Endothelial cell (in vitro differentiated cells): ENCODE measurements around the gene ALK. TPM values are rescaled to one million over a fixed set of nuclear protein-coding genes. Genes with fewer than 3 reads are reported as not detected.

Source experiments
- DNase-seq: peaks from one replicate; pipeline ENCODE4 v3.0.0; 2021; ENCODE audit warnings: low spot score
- H3K27ac Mint-ChIP-seq: one replicate; pipeline ENCODE4 v1.8.0; 2021; ENCODE audit warnings: mixed read lengths, inconsistent platforms; ENCODE audit not compliant: unreplicated experiment
- H3K27me3 Mint-ChIP-seq: one replicate; pipeline ENCODE4 v1.8.0; 2021; ENCODE audit warnings: mild to moderate bottlenecking, moderate library complexity, mixed read lengths, inconsistent platforms; ENCODE audit not compliant: unreplicated experiment
- H3K36me3 Mint-ChIP-seq: one replicate; pipeline ENCODE4 v1.8.0; 2021; ENCODE audit warnings: mild to moderate bottlenecking, low read depth, mixed read lengths, inconsistent platforms; ENCODE audit not compliant: unreplicated experiment
- H3K4me1 Mint-ChIP-seq: one replicate; pipeline ENCODE4 v1.8.0; 2021; ENCODE audit warnings: mild to moderate bottlenecking, mixed read lengths, inconsistent platforms; ENCODE audit not compliant: unreplicated experiment
- H3K4me3 Mint-ChIP-seq: one replicate; pipeline ENCODE4 v1.8.0; 2021; ENCODE audit warnings: mild to moderate bottlenecking, mixed read lengths, inconsistent platforms; ENCODE audit not compliant: unreplicated experiment
- H3K9me3 Mint-ChIP-seq: one replicate; pipeline ENCODE4 v1.8.0; 2021; ENCODE audit warnings: mixed read lengths, inconsistent platforms; ENCODE audit not compliant: unreplicated experiment
- CTCF ChIP-seq: fragments of 200-600 bp; sonication (generic); IDR thresholded peaks from one replicate; pipeline ENCODE4 v1.5.0; 2021; ENCODE audit warnings: antibody characterized with exemption; ENCODE audit not compliant: unreplicated experiment
- total RNA-seq: library from RNA; stranded (reverse); fragmentation: NEBNext Ultra II Directional; extraction: Animal tissue kit (Norgen Biotek cat#: 25700); gene quantifications from one replicate; pipeline ENCODE4 v1.2.1, GENCODE V29; 2021; ENCODE audit not compliant: unreplicated experiment

Gene ALK
- total RNA-seq, 1 donor from 2014 or later: 0.05 TPM

GRCh38 chr2:29699045-29699444, 222.3 kb downstream of the ALK start:
- TF ChIP-seq CTCF: no peak
- DNase-seq: no peak
- Mint-ChIP-seq H3K4me3 (no peak overlapping the region), H3K27me3 (peaks cover 2% of the 10 kb centered on the region), H3K9me3 (no peaks in the 10 kb centered on the region), H3K4me1 (peaks cover 5% of the 10 kb centered on the region), H3K36me3 (no peaks in the 10 kb centered on the region), H3K27ac (no peak overlapping the region)

- Mint-ChIP-seq H3K4me3 (no peak overlapping the region), H3K36me3 (no peaks in the 10 kb centered on the region)
- TF ChIP-seq CTCF: no peak
Measured at GRCh38 chr2:29698216-29698615, 223.2 kb downstream of the ALK start.

GRCh38 chr2:29697715-29698114, 223.7 kb downstream of the ALK start:
- TF ChIP-seq CTCF: no peak
- Mint-ChIP-seq H3K9me3 (no peaks in the 10 kb centered on the region), H3K27me3 (peaks cover 2% of the 10 kb centered on the region), H3K36me3 (no peaks in the 10 kb centered on the region), H3K4me3 (no peak overlapping the region), H3K4me1 (peaks cover 5% of the 10 kb centered on the region), H3K27ac (no peak overlapping the region)
- DNase-seq: no peak

More at GRCh38 chr2:29698216-29698615, 223.2 kb downstream of the ALK start:
- H3K9me3 Mint-ChIP-seq: no peaks in the 10 kb centered on the region
- H3K4me1 Mint-ChIP-seq: peaks cover 5% of the 10 kb centered on the region
- no peak for DNase-seq
- H3K27me3 Mint-ChIP-seq: peaks cover 2% of the 10 kb centered on the region
- H3K27ac Mint-ChIP-seq: no peak overlapping the region

- no peak for DNase-seq
- no peak for TF ChIP-seq CTCF
Measured at GRCh38 chr2:29697181-29697580, 224.2 kb downstream of the ALK start.

GRCh38 chr2:29694741-29695140, 226.6 kb downstream of the ALK start:
- no peak for TF ChIP-seq CTCF
- Mint-ChIP-seq H3K36me3 (no peaks in the 10 kb centered on the region), H3K9me3 (no peaks in the 10 kb centered on the region), H3K4me3 (no peak overlapping the region), H3K27me3 (no peaks in the 10 kb centered on the region), H3K27ac (no peak overlapping the region), H3K4me1 (no peaks in the 10 kb centered on the region)
- DNase-seq: no peak

More at GRCh38 chr2:29697181-29697580, 224.2 kb downstream of the ALK start:
- Mint-ChIP-seq H3K4me3 (no peak overlapping the region), H3K27me3 (peaks cover 2% of the 10 kb centered on the region), H3K36me3 (no peaks in the 10 kb centered on the region), H3K27ac (no peak overlapping the region), H3K4me1 (peaks cover 5% of the 10 kb centered on the region), H3K9me3 (no peaks in the 10 kb centered on the region)
